GM12878 (cell line): ENCODE measurements around the gene DEFB132. TPM values are rescaled to one million over a fixed set of nuclear protein-coding genes. Genes with fewer than 3 reads are reported as not detected.

Experiments
- ATAC-seq: fragments of 200-7000 bp; cut with Tn5 transposase; 3 replicates; pipeline ENCODE4 v1.9.1; 2020; ENCODE audit warnings: mild to moderate bottlenecking, moderate library complexity
- BruUV-seq: library from RNA; stranded (reverse); fragments of 400-500 nt; replicated peaks from 2 replicates; lab custom pipeline; 2021; lab: Mats Ljungman, UMichigan
- CTCF ChIA-PET: fragments of 300-600 bp; sonication (Branson Sonifier 250); formaldehyde crosslinking; extraction: SDS; loops from one replicate; lab custom pipeline; 2021; ENCODE audit warnings: inconsistent platforms; lab: Yijun Ruan, JAX
- POLR2A ChIA-PET: fragments of 350-600 bp; formaldehyde crosslinking; extraction: SDS; loops from one replicate; lab custom pipeline; 2021; ENCODE audit warnings: inconsistent platforms; lab: Charles Lee
- RAD21 ChIA-PET: fragments of 300-600 bp; sonication (Branson Sonifier 250); formaldehyde crosslinking; loops from one replicate; lab custom pipeline; 2023; ENCODE audit warnings: antibody characterized with exemption; ENCODE audit not compliant: unreplicated experiment; lab: Charles Lee
- SMC1A ChIA-PET: fragments of 300-600 bp; sonication (Branson Sonifier 250); formaldehyde crosslinking; loops from one replicate; lab custom pipeline; 2023; ENCODE audit not compliant: unreplicated experiment, uncharacterized antibody; lab: Charles Lee
- DNase-seq: peaks from one replicate; pipeline ENCODE4 v3.0.0-alpha.2; 2011; ENCODE audit warnings: low read depth, low spot score
- FAIRE-seq: peaks from 3 replicates; lab custom pipeline; 2011; peaks lifted over from hg19 to GRCh38; lab: Jason Lieb, UNC
- H2AFZ ChIP-seq: 2 replicates; pipeline ENCODE4 v1.6.0; 2011; ENCODE audit warnings: low read depth, low read length, control low read depth; ENCODE audit not compliant: control insufficient read depth
- H3K27ac ChIP-seq: 2 replicates; pipeline ENCODE4 v1.5.1; 2011; ENCODE audit warnings: control low read depth; ENCODE audit not compliant: control insufficient read depth, insufficient read depth
- H3K27me3 ChIP-seq, 2 experiments: replicated peaks in 1 of 2; 2 replicates each; pipeline versions ENCODE4 v1.6.0 to v1.6.1; 2011; ENCODE audit warnings: low read length in 1 of 2; ENCODE audit not compliant: control insufficient read depth in 2 of 2, insufficient read depth in 2 of 2
- H3K36me3 ChIP-seq, 2 experiments: 2 replicates each; pipeline ENCODE4 v1.5.1; 2011; ENCODE audit warnings: low read length in 1 of 2; ENCODE audit not compliant: control insufficient read depth in 2 of 2, insufficient read depth in 2 of 2
- H3K4me1 ChIP-seq: 2 replicates; pipeline ENCODE4 v1.6.1; 2011; ENCODE audit warnings: mild to moderate bottlenecking, low read length, moderate library complexity, mixed read lengths; ENCODE audit not compliant: control insufficient read depth, insufficient read depth
- H3K4me2 ChIP-seq: 2 replicates; pipeline ENCODE4 v1.6.0; 2011; ENCODE audit warnings: control low read depth; ENCODE audit not compliant: control insufficient read depth, insufficient read depth
- H3K4me3 ChIP-seq: fragments of 200-600 bp; sonication (generic); 2 replicates; pipeline ENCODE4 v1.5.1; 2016
- H3K79me2 ChIP-seq: 2 replicates; pipeline ENCODE4 v1.6.0; 2011; ENCODE audit warnings: low read length; ENCODE audit not compliant: control insufficient read depth, insufficient read depth
- H3K9ac ChIP-seq: 2 replicates; pipeline ENCODE4 v1.8.0; 2011; ENCODE audit warnings: low read length, control low read depth, mixed read lengths; ENCODE audit not compliant: control insufficient read depth, insufficient read depth
- H3K9me3 ChIP-seq: replicated peaks from 3 replicates; pipeline ENCODE4 v1.5.1; 2011; ENCODE audit warnings: mild to moderate bottlenecking, low read length; ENCODE audit not compliant: control insufficient read depth, insufficient read depth
- H4K20me1 ChIP-seq: 2 replicates; pipeline ENCODE4 v1.6.0; 2011; ENCODE audit not compliant: control insufficient read depth, insufficient read depth
- BMI1 ChIP-seq: fragments of 450-650 bp; IDR thresholded peaks from 2 replicates; pipeline ENCODE4 v1.6.1; 2016; ENCODE audit warnings: mild to moderate bottlenecking, moderate library complexity, borderline replicate concordance
- CBX3 ChIP-seq: fragments of 200-600 bp; sonication (generic); IDR thresholded peaks from 2 replicates; pipeline ENCODE4 v1.6.1; 2016; ENCODE audit warnings: low read depth, borderline replicate concordance
- EGR1 ChIP-seq, 2 experiments: IDR thresholded peaks; 1 replicate in 1 of 2; 2 replicates in 1 of 2; pipeline ENCODE4 v1.6.1; 2011 to 2012; ENCODE audit warnings: low read depth in 2 of 2, low read length in 2 of 2, borderline replicate concordance in 1 of 2, mild to moderate bottlenecking in 1 of 2, moderate library complexity in 1 of 2
- GATAD2B ChIP-seq: fragments of 450-650 bp; conservative IDR thresholded peaks from 2 replicates; pipeline ENCODE4 v1.6.1; 2017; ENCODE audit warnings: low read depth, mild to moderate bottlenecking, moderate library complexity
- HDAC6 ChIP-seq: fragments of 200-600 bp; sonication (generic); IDR thresholded peaks from one replicate; pipeline ENCODE4 v1.8.0; 2017; ENCODE audit warnings: antibody characterized with exemption; ENCODE audit not compliant: unreplicated experiment
- NR2C1 ChIP-seq: fragments of 450-650 bp; IDR thresholded peaks from 2 replicates; pipeline ENCODE4 v1.6.1; 2017; ENCODE audit warnings: antibody characterized with exemption, mild to moderate bottlenecking, moderate library complexity
- RAD51 ChIP-seq: fragments of 450-650 bp; IDR thresholded peaks from 2 replicates; pipeline ENCODE4 v1.6.1; 2016; ENCODE audit warnings: moderate library complexity, mild to moderate bottlenecking, inconsistent platforms
- RELA ChIP-seq: fragments of 450-650 bp; IDR thresholded peaks from 2 replicates; pipeline ENCODE4 v1.8.0; 2014; ENCODE audit warnings: borderline replicate concordance; ENCODE audit not compliant: partially characterized antibody
- RUNX3 ChIP-seq: IDR thresholded peaks from 2 replicates; pipeline ENCODE4 v1.6.1; 2012; ENCODE audit warnings: low read length, inconsistent platforms
- SMARCA5 ChIP-seq: fragments of 450-650 bp; IDR thresholded peaks from 2 replicates; pipeline ENCODE4 v1.6.1; 2017; ENCODE audit warnings: mild to moderate bottlenecking
- SUZ12 ChIP-seq: fragments of 200-600 bp; sonication (generic); IDR thresholded peaks from one replicate; pipeline ENCODE4 v1.6.1; 2018; ENCODE audit warnings: antibody characterized with exemption, mild to moderate bottlenecking; ENCODE audit not compliant: unreplicated experiment
- TCF12 ChIP-seq: IDR thresholded peaks from 2 replicates; pipeline ENCODE4 v1.6.1; 2011; ENCODE audit warnings: low read depth, mild to moderate bottlenecking, low read length
- YBX1 ChIP-seq: fragments of 450-650 bp; IDR thresholded peaks from 2 replicates; pipeline ENCODE4 v1.6.1; 2016; ENCODE audit warnings: antibody characterized with exemption
- ZBED1 ChIP-seq: IDR thresholded peaks from 2 replicates; pipeline ENCODE4 v1.6.1; 2016; ENCODE audit warnings: borderline replicate concordance
- ZBTB11 ChIP-seq: fragments of 450-650 bp; formaldehyde crosslinking; IDR thresholded peaks from 2 replicates; pipeline ENCODE4 v1.5.0; 2022; ENCODE audit warnings: mild to moderate bottlenecking, missing genetic modification characterization
- ZNF384 ChIP-seq: IDR thresholded peaks from 2 replicates; pipeline ENCODE4 v1.6.1; 2012; ENCODE audit warnings: low read depth, mild to moderate bottlenecking, low read length, improper control_type of control experiment, borderline replicate concordance
- ZSCAN29 ChIP-seq: fragments of 450-650 bp; IDR thresholded peaks from 2 replicates; pipeline ENCODE4 v1.6.1; 2017; ENCODE audit warnings: mild to moderate bottlenecking, moderate library complexity
- ZZZ3 ChIP-seq: IDR thresholded peaks from 2 replicates; pipeline ENCODE4 v1.6.1; 2011; ENCODE audit warnings: low read depth; ENCODE audit not compliant: control insufficient read depth, insufficient read length
- WGBS: methylation state at CpG from one replicate; pipeline ENCODE4 v1.1.6; 2016; ENCODE audit warnings: low lambda C conversion rate; ENCODE audit not compliant: insufficient replicate concordance, insufficient coverage; ENCODE audit errors: missing lambda C conversion rate; 5-methylcytosine and 5-hydroxymethylcytosine counted together
- in situ Hi-C: fragments of 300-500 bp; cut with MboI; formaldehyde crosslinking; loops from 9 replicates; pipeline ENCODE4 v1.14.3; 2018; ENCODE audit warnings: mixed read lengths
- intact Hi-C: fragments of 100-400 bp; cut with micrococcal nuclease; formaldehyde crosslinking; loops from one replicate; pipeline ENCODE4 v1.14.2; 2022; ENCODE audit not compliant: unreplicated experiment
- polyA plus RNA-seq, 11 experiments: library from polyadenylated mRNA; depleted of rRNA in 4 of 11; unstranded in 6 of 11; stranded (reverse) in 5 of 11; fragments of >200 nt; fragmentation: Nextera tagmentation in 4 of 11; fragmentation: Illumina TruSeq in 1 of 11; extraction: Ambion mirVana in 4 of 11; extraction: Trizol in 1 of 11; gene quantifications; 1 replicate in 1 of 11; 2 replicates in 10 of 11; pipeline versions ENCODE4 v1.2.1 to v1.2.3, GENCODE V29; 2011 to 2016; ENCODE audit warnings: inconsistent platforms in 2 of 11, missing spikeins in 2 of 11, low read depth in 1 of 11
- total RNA-seq, 4 experiments: library from RNA; depleted of rRNA in 3 of 4; stranded (reverse); fragments of >200 nt in 3 of 4; fragmentation: Illumina TruSeq in 1 of 4; extraction: Trizol in 1 of 4; gene quantifications; 2 replicates each; pipeline versions ENCODE4 v1.2.1 to v1.2.3, GENCODE V29; 2013 to 2021
- TF ChIP-seq, protein P1 (sequence below): fragments of 450-650 bp; IDR thresholded peaks from 2 replicates; pipeline ENCODE4 v1.6.1; 2018; ENCODE audit warnings: borderline replicate concordance, mild to moderate bottlenecking; ENCODE audit not compliant: partially characterized antibody

The DEFB132 gene
- total and polyA plus RNA-seq, 10 of the 15 experiments (the other 5 are each of a cell fraction or from before 2014, with no cell fraction given), result not detected

GRCh38 chr20:242905-243304, 14.6 kb upstream of the DEFB132 start (continued):
- no peak for TF ChIP-seq ZBTB11 (CRISPR knock-in tag)
- no peak for TF ChIP-seq SUZ12
- TF ChIP-seq ZBED1, result no peak
- TF ChIP-seq ZSCAN29, result no peak
- TF ChIP-seq BMI1, result no peak

- TF ChIP-seq YBX1 (no peak), GATAD2B (no peak), EGR1 (IDR thresholded peaks at IDR 0.05; ENCODE audit: borderline replicate concordance in 1 of 2, low read depth in 2 of 2, low read length in 2 of 2) (no peak), ZZZ3 (no peak), CBX3 (no peak), TCF12 (no peak), ZNF384 (no peak), RELA (no peak), HDAC6 (no peak), RUNX3 (no peak), NR2C1 (no peak), SMARCA5 (no peak), RAD51 (no peak)
- TF ChIP-seq, protein P1, sequence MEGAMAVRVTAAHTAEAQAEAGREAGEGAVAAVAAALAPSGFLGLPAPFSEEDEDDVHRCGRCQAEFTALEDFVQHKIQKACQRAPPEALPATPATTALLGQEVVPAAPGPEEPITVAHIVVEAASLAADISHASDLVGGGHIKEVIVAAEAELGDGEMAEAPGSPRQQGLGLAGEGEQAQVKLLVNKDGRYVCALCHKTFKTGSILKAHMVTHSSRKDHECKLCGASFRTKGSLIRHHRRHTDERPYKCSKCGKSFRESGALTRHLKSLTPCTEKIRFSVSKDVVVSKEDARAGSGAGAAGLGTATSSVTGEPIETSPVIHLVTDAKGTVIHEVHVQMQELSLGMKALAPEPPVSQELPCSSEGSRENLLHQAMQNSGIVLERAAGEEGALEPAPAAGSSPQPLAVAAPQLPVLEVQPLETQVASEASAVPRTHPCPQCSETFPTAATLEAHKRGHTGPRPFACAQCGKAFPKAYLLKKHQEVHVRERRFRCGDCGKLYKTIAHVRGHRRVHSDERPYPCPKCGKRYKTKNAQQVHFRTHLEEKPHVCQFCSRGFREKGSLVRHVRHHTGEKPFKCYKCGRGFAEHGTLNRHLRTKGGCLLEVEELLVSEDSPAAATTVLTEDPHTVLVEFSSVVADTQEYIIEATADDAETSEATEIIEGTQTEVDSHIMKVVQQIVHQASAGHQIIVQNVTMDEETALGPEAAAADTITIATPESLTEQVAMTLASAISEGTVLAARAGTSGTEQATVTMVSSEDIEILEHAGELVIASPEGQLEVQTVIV, result no peak
- in situ Hi-C loops, result no loop called here
- no peak for FAIRE-seq
- no peaks in the 10 kb centered on the region for H3K79me2 ChIP-seq
- H3K4me1 ChIP-seq, result no peaks in the 10 kb centered on the region
- POLR2A ChIA-PET, result no interaction called here
- WGBS, result 0% methylated on average over 1 of the region's 2 CpGs
- no peak overlapping the region for H2AFZ ChIP-seq
- RAD21 ChIA-PET, result no interaction called here
- H3K27ac ChIP-seq, result no peak overlapping the region
- H3K27me3 ChIP-seq, result no peaks in the 10 kb centered on the region; a peak in 1 of 4 replicates
- BruUV-seq, result no TSS peak
- no peak for DNase-seq
- H3K9ac ChIP-seq, result no peak overlapping the region
- no peaks in the 10 kb centered on the region for H4K20me1 ChIP-seq
- no peak overlapping the region for H3K4me3 ChIP-seq
- SMC1A ChIA-PET, result no interaction called here
- intact Hi-C loops, result no loop called here
- ATAC-seq, result no peak
- CTCF ChIA-PET, result no interaction called here
- H3K4me2 ChIP-seq, result no peak overlapping the region
- no peaks in the 10 kb centered on the region for H3K36me3 ChIP-seq
- no peaks in the 10 kb centered on the region for H3K9me3 ChIP-seq
Observed at GRCh38 chr20:251354-251753, 6.2 kb upstream of the DEFB132 start.
